ENCODE results near the gene MBNL2.
A peak's percentile ranks its signal among the peaks of the same experiment; 100 is the strongest.

MBNL2 gene

DNA sequence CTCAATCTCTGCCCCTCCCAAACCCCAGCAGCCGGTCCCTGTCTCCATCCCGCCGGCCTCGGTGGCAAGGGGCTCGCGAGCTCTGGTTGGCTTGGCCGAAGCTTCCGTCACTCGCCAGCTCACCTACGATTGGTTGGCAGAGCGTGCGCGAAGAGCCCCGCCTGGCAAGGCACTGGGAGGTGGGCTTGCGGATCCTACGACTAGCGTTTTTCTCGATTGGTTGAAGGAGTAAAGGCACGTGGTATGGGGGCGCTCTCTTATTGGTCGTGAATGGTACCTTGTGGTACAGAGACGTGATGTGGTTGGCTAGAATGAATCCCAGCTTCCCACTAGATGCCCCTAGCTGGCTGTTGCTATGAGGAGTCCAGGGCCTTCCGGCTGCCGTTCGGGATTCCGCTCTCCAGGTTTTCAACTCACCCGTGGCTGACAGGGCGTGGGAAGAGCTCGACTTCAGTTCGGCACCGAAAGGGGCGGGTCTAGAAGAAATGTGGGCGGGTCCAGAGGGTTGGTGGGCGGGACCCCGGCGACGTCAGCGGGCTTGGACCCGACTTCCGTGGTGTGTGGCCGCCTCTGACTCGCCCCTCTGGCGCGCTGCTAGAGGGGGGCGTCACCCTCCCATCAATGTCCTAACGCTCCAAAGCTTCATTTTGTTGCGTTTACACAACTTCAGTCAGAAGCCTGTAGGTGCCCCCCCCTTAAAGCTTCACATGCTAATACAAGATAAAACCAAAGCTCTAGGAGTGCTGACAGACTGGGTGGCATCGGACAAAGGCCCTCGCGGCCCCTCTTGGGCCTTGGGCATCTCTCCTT is 211.0 kb downstream of the MBNL2 start:
- peak; percentile 98 for DNase-seq

GRCh38 chr13:97433727-97434396 is 211.7 kb downstream of the MBNL2 start, which contains the start of gene RAP2A:
Gene RAP2A, plus strand, starts transcription at chr13:97434169. Its CDS starts 302 bp downstream, at chr13:97434471.
- peak; percentile 84 for DNase-seq

DNA sequence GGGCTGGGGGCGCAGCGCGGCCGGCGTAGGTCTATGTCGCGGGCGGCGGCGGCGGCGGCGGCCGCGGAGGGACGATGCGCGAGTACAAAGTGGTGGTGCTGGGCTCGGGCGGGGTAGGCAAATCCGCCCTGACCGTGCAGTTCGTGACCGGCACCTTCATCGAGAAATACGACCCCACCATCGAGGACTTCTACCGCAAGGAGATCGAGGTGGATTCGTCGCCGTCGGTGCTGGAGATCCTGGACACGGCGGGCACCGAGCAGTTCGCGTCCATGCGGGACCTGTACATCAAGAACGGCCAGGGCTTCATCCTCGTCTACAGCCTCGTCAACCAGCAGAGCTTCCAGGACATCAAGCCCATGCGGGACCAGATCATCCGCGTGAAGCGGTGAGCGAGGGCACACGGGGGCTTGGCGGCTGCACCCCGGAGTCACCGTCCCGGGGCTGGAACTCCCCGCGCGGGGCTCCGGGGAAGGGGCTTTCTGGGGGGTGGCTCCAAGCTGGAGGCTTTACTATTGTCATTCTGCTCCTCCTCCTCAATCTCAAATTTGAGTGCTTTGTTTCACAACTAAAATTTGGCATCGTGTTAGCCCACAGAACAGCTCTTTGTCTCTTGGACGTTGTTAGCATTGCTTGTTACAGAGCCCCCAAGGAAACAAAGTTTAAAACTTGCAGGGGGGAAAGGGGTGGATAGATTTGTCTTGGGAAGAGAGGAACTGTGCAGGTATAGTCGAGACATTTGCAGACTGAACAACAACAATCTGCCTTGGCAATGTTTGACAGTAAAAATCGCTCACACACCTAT is 212.5 kb downstream of the MBNL2 start:
- no peak for DNase-seq

DNA sequence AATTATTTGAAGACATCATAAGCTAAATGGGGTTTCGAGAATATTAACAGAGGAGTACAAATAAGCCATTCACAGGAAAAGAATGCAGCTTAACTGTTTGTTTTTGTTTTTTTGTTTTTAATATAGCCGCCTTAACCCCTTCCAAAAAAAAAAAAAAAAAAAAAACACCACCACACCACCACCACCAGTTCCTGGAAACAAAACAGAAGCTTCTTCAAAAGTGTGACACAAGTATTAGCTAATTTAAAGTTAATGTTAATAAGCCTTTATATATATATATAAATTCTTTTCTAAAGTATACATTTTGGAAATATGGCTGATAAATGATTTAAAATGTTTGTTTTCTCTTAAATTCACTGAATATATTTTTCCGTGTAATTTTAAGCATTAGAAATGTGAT is 213.2 kb downstream of the MBNL2 start:
- DNase-seq = no peak

GRCh38 chr13:97435794-97436193 is 213.7 kb downstream of the MBNL2 start:
- DNase-seq = no peak

- no peak for DNase-seq
These were observed 214.7 kb downstream of the MBNL2 start for GRCh38 chr13:97436845-97437244.

DNA sequence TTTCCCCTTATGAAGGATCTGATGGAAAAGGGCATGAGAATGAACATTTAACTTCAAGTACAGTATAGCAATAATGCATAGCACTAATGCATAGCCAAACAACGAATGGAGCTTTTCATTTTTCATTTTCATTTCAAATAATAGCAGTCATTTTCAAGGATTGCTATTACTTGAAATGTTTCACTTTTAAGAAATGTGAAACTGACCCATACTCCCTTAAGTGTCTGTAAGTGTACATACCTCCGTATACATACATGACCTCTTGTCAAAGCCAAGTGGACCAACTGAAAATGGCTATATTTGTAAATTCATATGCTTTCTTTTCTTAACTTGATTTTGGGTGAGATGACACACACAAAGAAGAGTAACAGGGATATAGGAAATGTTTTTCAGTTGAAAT is 215.6 kb downstream of the MBNL2 start:
- DNase-seq = no peak

DNA sequence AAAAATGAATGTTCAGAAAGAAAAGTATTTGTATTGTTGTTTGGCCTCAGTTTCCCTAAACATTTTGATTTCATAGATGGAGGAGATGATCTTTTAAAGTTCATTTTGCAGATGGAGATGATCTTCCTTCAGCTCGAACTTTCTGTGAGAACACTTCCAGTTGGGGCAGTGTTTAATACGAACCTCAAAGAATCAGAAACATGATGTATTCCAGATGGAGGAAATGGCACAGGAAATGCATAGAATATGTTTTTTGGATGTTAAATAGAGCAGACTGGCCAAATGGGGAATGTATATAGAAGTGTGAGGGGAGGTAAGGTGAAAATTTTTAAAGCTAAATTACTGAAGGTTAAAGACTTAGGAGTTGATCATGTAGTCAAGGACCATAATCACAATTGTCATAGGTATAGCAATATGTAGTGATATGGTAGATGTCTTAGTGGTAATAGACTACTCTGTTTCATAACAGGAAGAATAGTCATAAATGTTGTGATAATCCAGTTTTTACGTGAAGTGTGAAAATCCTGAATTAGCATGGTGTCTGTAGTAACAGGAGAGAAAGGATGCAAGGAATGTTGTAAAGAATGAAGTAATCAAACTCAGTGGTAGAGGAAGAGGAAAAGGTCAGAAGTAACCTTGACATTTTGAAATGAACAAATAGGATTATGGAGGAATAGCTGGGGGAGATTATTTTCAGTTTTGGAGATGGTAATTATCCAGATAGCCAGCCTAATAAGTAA is 216.9 kb downstream of the MBNL2 start:
- DNase-seq = no peak

DNA sequence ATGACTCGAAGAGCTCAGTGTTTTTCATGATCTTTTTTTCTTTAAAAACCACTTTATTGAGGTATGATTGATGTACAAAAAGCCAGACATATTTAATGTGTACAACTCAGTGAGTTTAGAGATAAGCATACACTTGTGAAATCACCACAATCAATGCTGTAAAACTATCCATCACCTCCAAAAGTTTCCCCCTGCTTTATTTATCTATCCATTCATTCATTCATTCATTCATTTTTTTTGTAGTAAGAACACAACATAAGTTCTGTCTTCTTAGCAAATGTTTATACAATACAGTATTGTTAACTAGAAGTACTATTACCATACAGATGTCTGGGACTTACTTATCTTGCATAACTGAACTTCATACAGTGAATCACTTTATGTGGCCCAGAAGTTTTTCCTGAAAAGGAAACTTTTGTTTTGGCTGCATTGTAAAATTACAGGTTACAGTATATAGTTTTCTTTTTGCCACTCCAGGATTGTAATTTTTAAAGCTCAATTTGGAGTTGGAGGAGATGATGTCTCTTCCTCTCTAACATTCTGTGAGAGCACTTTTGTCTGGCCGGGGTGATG is 218.6 kb downstream of the MBNL2 start:
- no peak for DNase-seq

GRCh38 chr13:97441368-97441767 is 219.2 kb downstream of the MBNL2 start:
- DNase-seq = no peak

Measured in NCI-H774 (cell line).